Body of pancreas (tissue), 4 donors: ENCODE results near the gene DPH2.

Experiments used
- CTCF ChIP-seq, 7 experiments: fragments of 450-650 bp in 4 of 7; fragments of 200-600 bp in 3 of 7; sonication (generic) in 3 of 7; IDR thresholded peaks; one replicate each; pipeline ENCODE4 v1.5.1; 2016 to 2019; ENCODE audit warnings: antibody characterized with exemption in 7 of 7
- POLR2A ChIP-seq, 3 donors: fragments of 450-650 bp; IDR thresholded peaks; one replicate each; pipeline ENCODE4 v1.6.1; 2016; ENCODE audit warnings: antibody characterized with exemption in 3 of 3, mild to moderate bottlenecking in 2 of 3

GRCh38 chr1:43921022-43921421 is 48.8 kb upstream of the DPH2 start:
- TF ChIP-seq CTCF (IDR thresholded peaks at IDR 0.05) = no peak
- no peak for TF ChIP-seq POLR2A (IDR thresholded peaks at IDR 0.05)
